ENCODE measurements around the gene DGKH. TPM values are rescaled to one million over a fixed set of nuclear protein-coding genes. Genes with fewer than 3 reads are reported as not detected.

DGKH gene
- total and polyA plus RNA-seq, 8 donors = 9.8 to 17.1 (median 12.0) TPM

DNA sequence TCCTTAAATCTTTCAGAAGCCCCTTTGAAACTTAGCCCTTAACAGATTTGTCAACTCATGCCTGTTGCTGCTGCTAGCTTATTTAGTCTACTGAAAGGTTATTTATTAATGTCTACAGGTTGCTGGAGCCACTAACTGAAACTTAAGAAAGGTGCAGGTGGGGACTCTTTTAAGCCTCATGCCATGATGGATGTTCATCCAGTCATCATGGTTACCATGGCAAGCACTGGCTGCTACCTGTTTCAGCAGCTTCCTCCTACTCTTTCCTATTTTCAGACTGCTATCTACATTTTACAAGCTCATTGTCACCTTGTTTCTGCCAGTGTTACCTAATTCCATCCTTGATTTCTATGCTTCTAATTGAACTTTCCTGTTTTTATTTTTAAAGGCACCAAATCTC, 27.1 kb downstream of the DGKH start:
- intact Hi-C loops (cut with DNase I) = no loop called here
- ATAC-seq (no peak), DNase-seq (no peak)
- Histone ChIP-seq H3K27ac (no peak overlapping the region), H3K4me3 (no peak overlapping the region), H3K4me1 (no peaks in the 10 kb centered on the region), H3K36me3 (no peaks in the 10 kb centered on the region), H3K27me3 (no peaks in the 10 kb centered on the region), H3K9me3 (no peaks in the 10 kb centered on the region)
- TF ChIP-seq CTCF (IDR thresholded peaks at IDR 0.05) = no peak

DNA sequence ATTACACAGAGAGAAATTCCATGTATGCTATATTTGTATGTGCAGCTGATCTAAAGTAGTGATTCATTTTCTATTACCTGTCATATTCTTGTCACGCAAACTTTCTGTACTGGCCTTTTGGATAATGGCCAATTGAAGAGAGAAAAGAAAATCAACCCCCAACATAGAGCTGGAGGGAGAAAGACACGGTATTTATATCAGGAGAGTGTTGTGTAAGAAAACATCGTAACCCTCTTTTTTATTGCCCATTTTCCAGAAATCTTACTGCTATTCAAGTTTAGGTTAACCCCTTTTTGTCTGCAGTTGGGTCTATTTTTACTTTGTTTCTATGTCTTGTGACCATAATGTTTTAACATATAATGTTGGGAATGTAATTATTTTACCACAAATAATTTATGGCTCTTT, 27.9 kb downstream of the DGKH start:
- Histone ChIP-seq H3K4me1 (no peaks in the 10 kb centered on the region), H3K9me3 (no peaks in the 10 kb centered on the region), H3K4me3 (no peak overlapping the region), H3K27ac (no peak overlapping the region), H3K27me3 (no peaks in the 10 kb centered on the region), H3K36me3 (no peaks in the 10 kb centered on the region)
- intact Hi-C loops (cut with DNase I) = no loop called here
- ATAC-seq = no peak
- DNase-seq = peak in 2 of 4 donors; percentile 6 to 15
- no peak for TF ChIP-seq CTCF (IDR thresholded peaks at IDR 0.05)

- H3K27ac ChIP-seq = no peak overlapping the region
- no peaks in the 10 kb centered on the region for H3K36me3 ChIP-seq
- no peaks in the 10 kb centered on the region for H3K27me3 ChIP-seq
- intact Hi-C loops (cut with DNase I) = no loop called here
- ATAC-seq (peak; percentile 66), DNase-seq (no peak)
- H3K4me3 ChIP-seq = no peak overlapping the region
- no peaks in the 10 kb centered on the region for H3K4me1 ChIP-seq
- no peak for TF ChIP-seq CTCF (IDR thresholded peaks at IDR 0.05)
- H3K9me3 ChIP-seq = no peaks in the 10 kb centered on the region
Measured at GRCh38 chr13:42078128-42078808, 29.8 kb downstream of the DGKH start.

- no peaks in the 10 kb centered on the region for H3K9me3 ChIP-seq
- DNase-seq = no peak
Measured at GRCh38 chr13:42083138-42083770, 34.8 kb downstream of the DGKH start.

More at GRCh38 chr13:42083138-42083770, 34.8 kb downstream of the DGKH start:
- no peak overlapping the region for H3K4me3 ChIP-seq
- no peak for TF ChIP-seq CTCF (IDR thresholded peaks at IDR 0.05)
- no peak for ATAC-seq
- intact Hi-C loops (cut with DNase I) = no loop called here
- H3K27me3 ChIP-seq = no peaks in the 10 kb centered on the region
- no peaks in the 10 kb centered on the region for H3K36me3 ChIP-seq
- no peaks in the 10 kb centered on the region for H3K4me1 ChIP-seq
- H3K27ac ChIP-seq = no peak overlapping the region

Measured in left lung (tissue), 10 donors.